GM18502 (cell line): Measurements from ENCODE around the gene AFF1.

ENCODE experiments used
- ATAC-seq: cut with Tn5 transposase; IDR thresholded peaks from one replicate; pipeline ENCODE4 v1.9.1; 2021; ENCODE audit warnings: mild to moderate bottlenecking; ENCODE audit not compliant: unreplicated experiment, poor library complexity

AFF1 gene

GRCh38 chr4:86934771-86935565, at the start of gene AFF1:
AFF1 (plus strand) TSS chr4:86935011; CDS start chr4:86948534, 13,523 bp downstream.
- ATAC-seq, result peak; percentile 52

- no peak for ATAC-seq
These were observed 44.0 kb upstream of the AFF1 start for GRCh38 chr4:86890790-86891189.

- ATAC-seq, result peak; percentile 65
These were observed 42.8 kb upstream of the AFF1 start, which contains the start of gene C4orf36 for GRCh38 chr4:86891762-86892635. C4orf36 (minus strand) TSS chr4:86892422; CDS start chr4:86891520, 902 bp downstream.

- ATAC-seq, result peak; percentile 21
These were observed 42.2 kb upstream of the AFF1 start for GRCh38 chr4:86892636-86892960.

GRCh38 chr4:86893136-86893535, 41.7 kb upstream of the AFF1 start:
- ATAC-seq, result no peak

- no peak for ATAC-seq
These were observed 40.4 kb upstream of the AFF1 start for GRCh38 chr4:86894455-86894854.

- ATAC-seq, result peak; percentile 61
These were observed 38.9 kb upstream of the AFF1 start for GRCh38 chr4:86895692-86896488.

GRCh38 chr4:86896596-86896995, 38.2 kb upstream of the AFF1 start:
- ATAC-seq, result no peak

GRCh38 chr4:86898562-86898961, 36.2 kb upstream of the AFF1 start:
- ATAC-seq, result no peak

- ATAC-seq, result no peak
These were observed 32.9 kb upstream of the AFF1 start for GRCh38 chr4:86901864-86902263.

- peak; percentile 36 for ATAC-seq
These were observed 26.6 kb upstream of the AFF1 start for GRCh38 chr4:86908251-86908657.

GRCh38 chr4:86909546-86910295, 25.1 kb upstream of the AFF1 start:
- no peak for ATAC-seq

- no peak for ATAC-seq
These were observed 24.4 kb upstream of the AFF1 start for GRCh38 chr4:86910369-86910768.

GRCh38 chr4:86910820-86911684, 23.8 kb upstream of the AFF1 start:
- no peak for ATAC-seq

GRCh38 chr4:86916392-86916791, 18.4 kb upstream of the AFF1 start:
- no peak for ATAC-seq

GRCh38 chr4:86917212-86918039, 17.4 kb upstream of the AFF1 start:
- ATAC-seq, result no peak

- ATAC-seq, result no peak
These were observed 16.2 kb upstream of the AFF1 start for GRCh38 chr4:86918539-86919072.
